GM19238 (cell line): ENCODE results near the gene RXFP1.

Experiments
- DNase-seq: peaks from one replicate; pipeline ENCODE4 v3.0.0; 2011; ENCODE audit warnings: low spot score; ENCODE audit not compliant: insufficient read length

RXFP1 gene

DNA sequence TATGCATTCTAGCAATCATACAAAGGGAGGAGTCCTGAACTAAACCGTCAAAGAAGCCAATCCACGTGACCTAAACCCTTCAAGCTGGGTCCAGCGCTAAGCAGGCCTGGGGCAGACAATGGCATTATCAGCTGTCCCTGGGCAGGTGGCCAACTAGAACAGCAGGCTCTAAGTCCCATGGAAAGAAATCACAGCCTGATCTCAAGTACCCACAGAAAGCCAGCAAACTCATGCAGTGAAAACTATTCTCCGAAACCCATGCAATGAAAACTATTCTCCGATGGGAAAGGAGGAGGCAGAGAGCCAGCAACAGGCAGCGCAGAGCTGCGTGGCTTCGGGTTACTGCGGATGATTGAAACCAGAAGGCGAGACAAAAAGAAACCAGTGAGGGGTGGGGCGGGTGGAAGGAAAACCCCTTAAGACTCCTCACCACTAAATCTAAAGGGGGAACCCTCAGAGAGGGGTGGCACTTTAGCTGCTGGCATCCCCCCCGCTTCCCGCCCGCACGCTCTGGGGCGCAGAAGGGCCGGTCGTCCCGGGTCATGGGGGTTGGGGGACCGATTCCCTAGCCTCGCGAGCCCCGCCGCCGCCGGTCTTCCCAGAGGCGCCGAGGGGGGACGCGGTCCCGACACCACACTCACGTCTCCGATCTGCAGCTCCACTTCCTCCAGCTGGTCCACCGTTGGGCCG lies 149.4 kb downstream of the RXFP1 start:
- no peak for DNase-seq

DNA sequence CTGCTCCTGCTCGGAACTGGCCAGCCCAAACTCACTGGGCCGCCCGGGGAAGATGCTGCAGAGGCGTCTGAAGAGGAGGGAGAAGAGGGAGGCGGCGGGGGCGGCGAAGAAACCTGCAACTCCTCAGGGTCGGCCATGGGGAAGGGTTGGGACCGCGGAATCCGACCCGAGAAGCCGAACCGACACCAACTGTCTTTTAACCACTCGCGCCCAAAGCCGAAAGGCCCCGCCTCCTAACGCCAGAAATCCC lies 149.9 kb downstream of the RXFP1 start, which contains the start of gene C4orf46:
Gene C4orf46, minus strand, starts transcription at position 223 of the 250 bp plus-strand sequence. Its CDS starts 86 bp downstream, at position 137.
- DNase-seq = no peak

DNA sequence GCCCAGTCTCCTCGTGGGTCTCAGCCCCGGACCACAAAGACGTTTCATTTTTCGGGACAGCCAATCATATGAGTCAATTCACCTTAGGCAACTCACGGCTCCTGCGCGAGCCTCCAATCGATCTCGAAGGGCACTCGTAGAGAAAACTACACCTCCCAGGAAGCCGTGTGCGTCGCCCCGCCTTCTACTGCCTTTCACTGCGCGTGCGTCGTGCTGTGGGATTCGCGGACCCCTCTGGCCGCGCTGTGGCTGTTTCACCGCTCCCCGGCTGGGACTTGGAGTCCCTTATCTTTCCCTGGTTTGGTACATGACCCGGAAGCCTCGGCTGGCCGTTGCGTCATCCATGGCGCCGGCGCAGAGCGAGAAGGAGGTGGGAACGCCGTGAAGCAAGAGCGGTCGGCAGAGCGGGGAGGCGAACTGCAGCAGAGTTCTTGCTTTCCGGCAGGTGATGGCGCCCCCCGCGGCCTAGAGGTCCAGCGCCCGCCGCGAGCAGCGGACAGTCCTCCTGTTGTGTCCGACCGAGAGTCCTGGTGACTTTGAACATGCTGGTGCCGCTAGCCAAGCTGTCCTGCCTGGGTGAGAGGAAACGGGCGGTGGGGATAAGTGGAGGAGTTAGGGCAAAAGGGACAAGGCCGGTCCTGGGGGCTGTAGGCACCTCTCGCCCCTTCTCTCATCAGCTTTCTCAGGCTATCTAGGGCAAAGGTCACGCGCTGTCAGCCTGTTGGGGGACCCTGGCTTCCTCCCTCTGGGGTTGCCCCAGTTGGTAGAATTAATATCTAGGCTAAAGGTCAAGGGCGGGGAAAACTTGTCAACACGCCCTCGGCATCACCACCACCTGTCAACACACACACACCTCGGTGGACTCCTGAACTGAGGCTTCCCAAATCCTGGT lies 150.5 kb downstream of the RXFP1 start, which contains the start of gene ETFDH:
Gene ETFDH, plus strand, starts transcription at position 382 of the 892 bp plus-strand sequence. Its CDS starts 161 bp downstream, at position 543.
- DNase-seq = peak; percentile 85

DNA sequence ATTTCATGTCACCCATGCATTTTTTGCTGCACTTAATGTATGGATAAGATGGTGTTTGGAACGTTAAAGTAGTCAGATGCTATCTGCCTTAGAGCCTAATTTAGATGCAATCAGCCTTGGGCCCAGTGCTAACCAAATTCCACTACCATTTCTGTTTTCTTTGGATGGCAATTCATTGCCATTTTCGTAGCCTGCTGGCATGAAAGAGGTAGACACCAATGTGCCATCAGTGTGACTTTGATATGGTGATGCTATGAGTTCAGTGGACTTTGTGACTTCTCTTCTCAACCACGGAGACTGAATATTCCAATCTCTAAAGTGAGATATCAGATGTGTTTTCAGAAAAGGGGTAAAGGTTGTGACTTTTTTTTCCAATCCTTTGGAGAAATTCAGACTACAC lies 152.0 kb downstream of the RXFP1 start:
- no peak for DNase-seq

DNA sequence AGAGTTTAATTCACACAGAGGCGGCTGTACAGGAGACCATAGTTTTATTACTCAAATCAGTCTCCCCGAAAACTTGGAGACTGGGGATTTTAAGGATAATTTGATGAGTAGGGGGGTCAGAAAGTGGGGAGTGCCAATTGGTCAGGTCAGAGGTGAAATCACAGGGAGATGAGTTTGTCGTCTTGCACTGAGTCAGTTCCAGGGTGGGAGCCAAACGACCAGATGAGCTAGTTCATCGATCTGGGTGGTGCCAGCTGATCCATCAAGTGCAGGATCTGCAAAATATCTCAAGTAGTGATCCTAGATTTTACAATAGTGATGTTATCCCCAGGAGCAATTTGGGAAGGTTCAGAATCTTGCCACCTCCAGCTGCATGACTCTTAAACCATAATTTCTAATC lies 154.4 kb downstream of the RXFP1 start:
- DNase-seq = no peak

DNA sequence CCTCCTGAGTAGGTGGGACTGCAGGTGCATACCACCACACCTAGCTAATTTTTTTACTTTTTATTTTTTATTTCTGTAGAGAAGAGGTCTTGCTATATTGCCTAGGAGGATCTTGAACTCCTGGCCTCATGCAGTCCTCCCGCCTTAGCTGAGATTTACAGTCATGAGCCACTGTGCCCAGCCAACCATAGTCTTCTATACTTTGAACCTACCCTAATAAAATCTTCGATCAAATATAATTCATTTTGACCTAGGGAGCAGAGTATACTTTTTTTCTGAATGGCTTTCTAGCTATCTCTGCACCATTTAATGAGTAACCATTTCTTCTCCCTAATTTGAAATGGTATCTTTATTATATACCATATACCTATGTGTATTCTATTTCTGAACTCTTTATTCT lies 157.1 kb downstream of the RXFP1 start:
- no peak for DNase-seq

DNA sequence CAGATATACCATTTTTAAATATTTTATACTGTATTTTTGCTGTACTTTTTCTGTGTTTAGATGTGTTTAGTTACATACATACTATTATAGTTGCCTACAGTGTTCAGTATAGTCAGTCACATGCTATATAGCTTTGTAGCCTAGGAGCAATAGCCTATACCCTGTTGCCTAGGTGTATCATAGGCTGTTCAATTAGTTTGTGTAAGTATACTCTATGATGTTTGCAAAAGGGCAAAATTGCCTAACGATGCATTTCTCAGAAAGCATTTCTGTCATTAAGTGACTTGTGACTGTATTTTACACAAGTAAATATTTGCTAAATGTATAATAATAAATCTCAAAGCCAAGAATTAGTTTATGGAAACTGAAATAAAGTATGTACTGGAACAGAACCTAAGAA lies 159.9 kb downstream of the RXFP1 start:
- no peak for DNase-seq

DNA sequence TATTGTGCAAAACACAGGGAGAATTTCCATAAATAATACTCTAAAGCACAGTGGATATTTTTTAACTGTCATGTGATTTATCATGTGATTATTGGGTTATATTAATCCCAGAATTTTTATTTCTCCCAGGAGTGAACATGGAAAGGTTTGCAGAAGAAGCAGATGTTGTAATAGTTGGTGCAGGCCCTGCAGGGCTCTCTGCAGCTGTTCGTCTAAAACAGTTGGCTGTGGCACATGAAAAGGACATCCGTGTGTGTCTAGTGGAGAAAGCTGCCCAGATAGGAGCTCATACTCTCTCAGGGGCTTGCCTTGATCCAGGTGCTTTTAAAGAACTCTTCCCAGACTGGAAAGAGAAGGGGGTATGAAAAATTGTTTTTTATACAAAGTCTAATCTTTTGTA lies 160.4 kb downstream of the RXFP1 start:
- DNase-seq = no peak

DNA sequence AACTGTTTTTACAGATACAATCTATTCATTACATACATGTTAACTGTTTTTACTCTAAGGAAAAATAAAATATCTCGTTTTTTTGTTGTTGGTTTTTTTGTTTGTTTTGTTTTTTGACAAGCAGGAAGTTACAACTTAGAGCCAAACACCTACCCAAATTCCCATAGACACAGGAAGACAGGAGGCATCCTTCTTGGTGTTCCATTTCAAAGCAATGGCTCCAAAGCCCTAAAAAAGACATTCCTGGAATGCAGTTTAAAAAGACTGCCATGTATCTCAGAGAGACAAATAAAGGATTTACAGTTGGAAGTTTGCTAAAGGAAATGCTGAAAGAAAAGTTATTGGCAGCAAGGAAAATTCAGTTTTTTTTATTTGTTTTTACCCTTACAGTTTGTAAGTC lies 167.1 kb downstream of the RXFP1 start:
- DNase-seq = no peak
